Duodenal mucosa (tissue), 2 donors: ENCODE results near the gene LCN2.
"Not testable (repeated sequence)": the region's sequence is repeated elsewhere in the genome, so short reads cannot be mapped to it uniquely, and the experiment has no call there.

Experiments
- H3K27ac ChIP-seq: one replicate; pipeline ENCODE4 v1.7.0; 2013; ENCODE audit warnings: low read depth, low read length
- H3K27me3 ChIP-seq, 2 donors: one replicate each; pipeline ENCODE4 v1.7.0; 2013; ENCODE audit warnings: low read length in 2 of 2, control low read depth in 1 of 2; ENCODE audit not compliant: insufficient read depth in 2 of 2, control insufficient read depth in 1 of 2
- H3K36me3 ChIP-seq, 2 donors: one replicate each; pipeline ENCODE4 v1.7.0; 2013; ENCODE audit warnings: low read length in 2 of 2, control low read depth in 1 of 2; ENCODE audit not compliant: insufficient read depth in 2 of 2, control insufficient read depth in 1 of 2
- H3K4me1 ChIP-seq, 2 donors: one replicate each; pipeline ENCODE4 v1.7.0; 2013; ENCODE audit warnings: low read length in 2 of 2, control low read depth in 1 of 2; ENCODE audit not compliant: insufficient read depth in 2 of 2, control insufficient read depth in 1 of 2
- H3K4me3 ChIP-seq, 2 donors: one replicate each; pipeline ENCODE4 v1.7.0; 2013; ENCODE audit warnings: low read length in 2 of 2, low read depth in 1 of 2
- H3K9ac ChIP-seq, 2 donors: one replicate each; pipeline ENCODE4 v1.7.0; 2013; ENCODE audit warnings: low read length in 2 of 2, low read depth in 1 of 2
- H3K9me3 ChIP-seq, 2 donors: one replicate each; pipeline ENCODE4 v1.7.0; 2013; ENCODE audit warnings: low read length in 2 of 2, control low read depth in 1 of 2; ENCODE audit not compliant: control insufficient read depth in 1 of 2

LCN2 gene

DNA sequence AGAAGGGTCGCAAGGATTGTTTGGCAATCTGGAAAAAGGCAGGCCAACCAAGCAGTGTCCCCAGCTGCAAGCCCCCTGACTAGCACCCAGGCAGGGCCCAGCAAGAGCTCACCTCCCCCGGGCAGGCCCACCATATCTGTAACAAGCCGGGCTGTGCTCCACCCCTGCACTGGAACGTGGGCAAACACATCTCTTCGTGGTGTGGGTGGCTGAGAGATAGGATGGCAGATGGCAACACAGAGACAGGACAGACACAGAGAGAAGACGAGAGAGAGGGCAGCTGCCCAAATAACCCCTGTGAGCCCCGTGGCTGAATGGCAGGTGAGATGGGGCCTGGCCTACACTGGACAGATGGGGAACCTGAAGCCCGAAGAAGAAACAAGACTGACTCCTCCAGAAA is 20.2 kb downstream of the LCN2 start:
- Histone ChIP-seq H3K27me3 (no peaks in the 10 kb centered on the region), H3K4me1 (no peaks in the 10 kb centered on the region), H3K27ac (no peak overlapping the region), H3K9ac (no peak overlapping the region), H3K36me3 (peaks cover 31 to 60% of the 10 kb centered on the region in 2 donors), H3K9me3 (no peaks in the 10 kb centered on the region), H3K4me3 (no peak overlapping the region)

DNA sequence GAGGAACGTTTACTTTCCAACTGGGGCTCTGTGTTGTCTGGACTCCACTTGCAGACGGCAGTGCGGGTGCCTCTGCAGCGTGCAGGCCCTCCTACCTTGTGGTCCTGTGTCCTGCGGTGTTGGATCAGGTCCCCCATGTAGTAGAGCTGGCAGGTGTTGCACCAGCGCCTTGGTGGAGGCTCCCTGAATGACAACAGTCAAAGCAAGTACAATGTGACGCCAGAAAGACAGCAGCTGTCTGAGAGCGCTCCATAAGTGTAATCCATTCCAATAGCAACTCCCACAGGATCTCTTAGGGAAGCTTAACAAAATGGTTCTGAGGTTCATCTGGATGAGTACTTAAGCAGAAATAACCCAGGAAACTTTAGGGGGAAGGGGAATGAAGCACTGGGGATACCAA is 20.7 kb downstream of the LCN2 start:
- H3K36me3 ChIP-seq: peaks cover 31 to 59% of the 10 kb centered on the region in 2 donors

DNA sequence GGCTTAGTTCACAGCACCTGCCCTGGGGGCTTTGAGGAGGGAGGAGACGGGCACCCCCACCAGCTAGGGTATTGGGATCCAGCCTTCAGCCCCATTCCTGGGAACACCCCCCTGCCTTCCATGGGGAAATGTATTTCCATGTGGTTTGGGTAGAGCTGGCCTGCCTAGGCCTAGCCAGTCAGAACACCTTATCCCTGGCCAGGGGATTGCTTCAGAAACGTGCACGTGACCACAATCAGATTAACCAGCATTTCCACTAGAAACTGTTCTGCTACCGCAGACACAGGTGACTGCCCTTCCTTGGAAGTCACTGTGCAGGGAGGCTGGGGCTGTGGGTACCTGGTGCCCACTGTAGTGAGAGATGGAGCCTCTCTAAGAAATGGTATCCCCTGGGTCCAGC is 24.8 kb downstream of the LCN2 start:
- no peak overlapping the region for H3K4me3 ChIP-seq
- H3K27me3 ChIP-seq: no peaks in the 10 kb centered on the region
- H3K4me1 ChIP-seq: no peaks in the 10 kb centered on the region
- no peak overlapping the region for H3K27ac ChIP-seq
- H3K36me3 ChIP-seq: peaks cover 39 to 67% of the 10 kb centered on the region in 2 donors
- H3K9me3 ChIP-seq: no peaks in the 10 kb centered on the region
- H3K9ac ChIP-seq: no peak overlapping the region

More for the DNA sequence above, 20.7 kb downstream of the LCN2 start:
- no peaks in the 10 kb centered on the region for H3K27me3 ChIP-seq
- H3K9me3 ChIP-seq: no peaks in the 10 kb centered on the region
- H3K4me3 ChIP-seq: no peak overlapping the region
- H3K27ac ChIP-seq: no peak overlapping the region
- H3K9ac ChIP-seq: no peak overlapping the region
- H3K4me1 ChIP-seq: no peaks in the 10 kb centered on the region

DNA sequence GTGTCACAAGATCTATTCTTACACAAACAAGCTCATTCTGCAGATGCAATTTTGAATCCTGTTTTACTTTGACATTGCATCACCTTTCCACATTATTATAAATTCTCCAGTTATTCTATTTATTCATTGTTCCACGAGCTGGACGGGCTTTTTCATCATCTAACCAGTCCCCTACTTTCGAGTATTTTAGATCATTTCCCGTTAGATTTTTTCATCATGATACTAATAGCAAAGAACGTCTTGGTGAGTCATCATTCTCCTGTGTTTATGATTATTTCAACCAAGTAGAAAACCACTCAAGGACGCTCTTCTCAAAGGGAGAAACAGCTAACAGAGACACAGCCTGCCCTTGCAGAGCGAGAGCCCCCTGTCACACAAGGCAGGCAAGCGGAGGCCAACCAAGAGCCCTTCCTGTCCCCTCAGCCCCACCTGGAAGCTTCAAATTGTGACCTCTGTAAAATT is 25.9 kb downstream of the LCN2 start:
- peaks cover 38 to 66% of the 10 kb centered on the region in 2 donors for H3K36me3 ChIP-seq
- no peak overlapping the region for H3K9ac ChIP-seq
- no peak overlapping the region for H3K4me3 ChIP-seq
- no peaks in the 10 kb centered on the region for H3K4me1 ChIP-seq
- no peaks in the 10 kb centered on the region for H3K9me3 ChIP-seq
- H3K27ac ChIP-seq: no peak overlapping the region
- H3K27me3 ChIP-seq: no peaks in the 10 kb centered on the region

DNA sequence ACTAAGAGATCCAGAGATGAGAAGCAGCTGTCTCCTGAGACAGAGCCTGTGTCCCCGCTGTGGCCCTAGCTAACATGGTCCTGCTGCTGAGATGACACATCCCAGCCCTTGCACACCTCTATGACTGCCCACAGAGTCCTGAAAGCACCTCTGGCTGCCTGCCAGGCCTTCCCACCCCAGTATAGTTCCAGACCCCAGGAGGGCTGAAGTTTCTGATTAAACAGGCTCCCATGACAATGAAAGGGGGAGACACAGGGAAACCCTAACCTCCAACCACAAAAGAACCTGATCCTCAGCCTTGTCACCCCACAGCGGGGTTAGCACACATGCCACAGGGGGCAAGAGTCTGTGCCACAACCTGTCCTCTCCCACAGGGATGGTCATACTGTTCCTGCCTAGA is 26.5 kb downstream of the LCN2 start:
- H3K4me3 ChIP-seq: no peak overlapping the region
- H3K27ac ChIP-seq: no peak overlapping the region
- peaks cover 40 to 66% of the 10 kb centered on the region in 2 donors for H3K36me3 ChIP-seq
- no peaks in the 10 kb centered on the region for H3K4me1 ChIP-seq
- no peak overlapping the region for H3K9ac ChIP-seq
- no peaks in the 10 kb centered on the region for H3K27me3 ChIP-seq
- H3K9me3 ChIP-seq: no peaks in the 10 kb centered on the region

DNA sequence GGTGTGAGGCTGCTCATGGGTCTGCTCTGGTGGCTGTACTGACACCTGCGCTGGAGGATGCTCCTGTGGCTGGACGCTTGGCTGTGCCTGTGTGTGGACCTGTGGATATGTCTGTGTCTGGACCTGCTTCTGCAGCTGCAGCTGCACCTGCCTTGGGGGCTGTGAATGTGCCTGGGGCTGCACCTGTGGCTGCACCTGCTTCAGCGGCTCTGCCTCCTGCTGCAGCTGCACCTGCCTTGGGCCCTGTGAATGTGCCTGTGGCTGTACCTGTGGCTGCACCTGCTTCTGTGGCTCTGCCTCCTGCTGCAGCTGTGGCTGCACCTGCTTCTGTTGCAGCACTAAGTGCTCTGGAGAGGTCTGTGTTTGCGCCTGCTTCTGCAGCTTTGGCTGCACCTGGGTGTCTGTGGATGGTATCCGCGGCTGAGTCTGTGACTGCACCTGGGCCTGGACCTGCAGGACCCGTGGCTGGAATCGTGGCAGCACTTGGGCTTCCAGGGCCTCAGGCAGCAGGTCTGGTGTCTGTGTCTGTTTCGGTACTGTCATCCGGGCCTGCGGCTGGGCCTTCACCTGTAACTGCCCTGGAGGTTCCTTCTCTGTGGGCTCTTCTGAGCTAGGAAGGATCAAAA is 29.7 kb downstream of the LCN2 start:
- no peaks in the 10 kb centered on the region for H3K27me3 ChIP-seq
- no peak overlapping the region for H3K4me3 ChIP-seq
- H3K9ac ChIP-seq: no peak overlapping the region
- H3K36me3 ChIP-seq: peaks cover 43 to 77% of the 10 kb centered on the region in 2 donors
- no peaks in the 10 kb centered on the region for H3K9me3 ChIP-seq
- no peaks in the 10 kb centered on the region for H3K4me1 ChIP-seq
- no peak overlapping the region for H3K27ac ChIP-seq

DNA sequence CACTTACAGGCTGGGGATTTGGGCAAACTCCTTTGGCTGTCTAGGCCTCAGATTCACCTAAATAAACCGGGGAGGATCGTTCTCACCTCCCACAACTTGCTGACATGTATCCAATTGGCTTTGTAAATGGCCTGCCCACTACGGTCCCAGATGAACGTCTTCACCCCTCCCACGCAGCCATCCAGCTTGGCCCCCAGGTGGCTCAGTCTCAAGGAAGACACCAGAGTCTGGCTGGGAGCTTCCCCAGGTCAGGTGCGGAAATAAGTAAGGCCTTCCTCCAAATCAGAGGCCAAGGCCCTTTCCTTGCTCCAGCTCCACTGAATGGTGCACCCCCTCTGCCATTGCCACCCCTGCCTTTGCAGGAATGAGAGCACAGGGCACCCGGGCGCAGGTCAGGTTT is 30.7 kb downstream of the LCN2 start:
- Histone ChIP-seq H3K4me3 (no peak overlapping the region), H3K36me3 (peaks cover 37 to 73% of the 10 kb centered on the region in 2 donors)

GRCh38 chr9:128180447-128180846 is 31.2 kb downstream of the LCN2 start:
- Histone ChIP-seq H3K27me3 (no peaks in the 10 kb centered on the region), H3K4me3 (no peak overlapping the region), H3K9ac (no peak overlapping the region), H3K27ac (no peak overlapping the region), H3K4me1 (no peaks in the 10 kb centered on the region), H3K9me3 (no peaks in the 10 kb centered on the region), H3K36me3 (peaks cover 37 to 73% of the 10 kb centered on the region in 2 donors)

More for the DNA sequence above, 30.7 kb downstream of the LCN2 start:
- Histone ChIP-seq H3K27ac (no peak overlapping the region), H3K9me3 (no peaks in the 10 kb centered on the region), H3K27me3 (no peaks in the 10 kb centered on the region), H3K4me1 (no peaks in the 10 kb centered on the region), H3K9ac (no peak overlapping the region)

- H3K36me3 ChIP-seq: peaks cover 38 to 73% of the 10 kb centered on the region in 2 donors
- H3K4me1 ChIP-seq, H3K27ac ChIP-seq, H3K27me3 ChIP-seq, H3K9ac ChIP-seq, H3K4me3 ChIP-seq, H3K9me3 ChIP-seq: not testable (repeated sequence)
Observed at GRCh38 chr9:128181480-128181879, 32.2 kb downstream of the LCN2 start.

DNA sequence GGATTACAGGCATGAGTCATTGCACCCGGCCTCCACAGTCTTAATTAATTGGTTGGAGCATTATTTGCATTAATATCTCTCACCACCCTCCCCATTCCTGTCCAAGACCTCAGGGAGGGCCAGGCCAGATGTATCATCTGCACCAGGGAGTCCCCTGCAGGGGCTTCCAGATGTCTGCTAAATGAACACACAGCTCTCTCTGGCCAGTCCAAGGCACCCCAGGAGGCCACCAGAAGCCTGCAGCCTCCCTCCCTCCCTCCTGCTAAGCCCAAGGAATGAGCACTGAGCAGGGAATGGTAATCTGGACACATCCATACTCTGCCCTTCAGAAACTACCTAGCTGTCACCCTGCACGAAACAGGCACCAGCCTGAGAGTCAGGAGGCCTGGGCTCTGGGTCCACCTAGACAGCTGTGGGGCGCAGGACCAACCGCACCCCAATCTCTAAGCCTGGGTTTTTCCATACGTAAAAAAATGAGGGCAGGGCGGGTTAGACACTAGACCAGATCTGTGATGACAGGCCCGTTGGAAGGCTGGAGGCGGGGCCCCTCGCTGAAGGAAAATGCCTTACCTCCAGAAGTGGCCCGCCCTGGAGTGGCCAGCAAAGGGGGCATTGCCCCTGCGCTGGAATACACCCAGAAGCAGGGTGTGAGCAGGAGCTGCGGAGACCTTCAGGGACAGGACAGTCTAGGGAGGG is 33.8 kb downstream of the LCN2 start:
- H3K27ac ChIP-seq: no peak overlapping the region
- no peak overlapping the region for H3K4me3 ChIP-seq
- H3K9me3 ChIP-seq: no peaks in the 10 kb centered on the region
- H3K4me1 ChIP-seq: no peaks in the 10 kb centered on the region
- peaks cover 36 to 67% of the 10 kb centered on the region in 2 donors for H3K36me3 ChIP-seq
- H3K9ac ChIP-seq: no peak overlapping the region
- no peaks in the 10 kb centered on the region for H3K27me3 ChIP-seq
